IPS DF 4.7 (cell line): ENCODE data around the gene PDE5A.

Experiments
- DNase-seq: peaks from one replicate; pipeline ENCODE4 v3.0.0-alpha.2; 2013; ENCODE audit warnings: low spot score; ENCODE audit errors: extremely low read depth

The PDE5A gene

DNA sequence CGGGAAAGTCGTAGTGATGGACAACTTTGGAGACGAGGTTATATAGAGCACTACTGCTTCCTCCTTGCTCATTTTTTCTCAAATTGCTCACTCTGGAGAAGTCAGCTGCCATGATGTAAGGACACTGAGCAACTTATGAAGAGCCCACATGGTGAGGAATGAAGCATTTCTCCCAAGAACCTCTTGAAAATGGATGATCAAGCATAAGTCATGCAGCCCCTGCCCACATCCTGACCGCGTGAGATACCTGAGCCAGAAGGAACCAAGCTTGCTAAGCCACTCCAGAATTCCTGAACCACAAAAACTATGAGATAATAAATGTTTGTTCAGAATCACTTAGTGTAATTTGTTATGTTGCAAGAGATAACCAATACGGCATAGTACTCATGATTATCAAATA, 42.8 kb downstream of the PDE5A start:
- no peak for DNase-seq

DNA sequence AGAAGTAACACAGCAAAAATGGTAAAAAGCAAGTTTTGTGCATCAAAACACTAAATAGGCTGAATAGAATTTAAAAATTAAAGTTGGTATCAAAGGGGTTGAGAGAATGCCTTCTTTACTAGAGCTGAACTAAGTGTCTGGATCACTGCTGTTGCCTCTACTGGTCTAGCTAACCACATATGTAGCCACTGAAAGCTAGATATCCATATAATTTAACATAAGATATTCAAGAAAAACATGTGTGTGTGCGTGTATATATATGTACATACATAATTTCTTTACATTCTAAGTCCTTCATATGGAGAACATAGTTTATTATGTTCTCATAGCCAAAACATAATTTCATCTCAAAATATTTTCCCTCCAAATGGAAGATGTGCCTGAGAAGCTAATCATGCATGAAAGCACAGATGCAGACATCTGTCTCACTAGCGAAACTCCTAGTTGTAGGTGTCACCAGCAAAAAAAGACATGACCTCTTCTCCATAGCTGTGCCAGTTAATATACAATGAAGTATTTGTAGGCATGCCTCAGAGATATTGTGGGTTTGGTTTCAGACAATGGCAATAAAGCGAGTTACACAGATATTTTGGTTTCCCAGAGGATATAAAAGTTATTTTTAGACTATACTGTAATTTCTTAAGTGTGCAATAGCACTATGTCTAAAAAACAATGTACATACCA, 47.3 kb downstream of the PDE5A start:
- no peak for DNase-seq

DNA sequence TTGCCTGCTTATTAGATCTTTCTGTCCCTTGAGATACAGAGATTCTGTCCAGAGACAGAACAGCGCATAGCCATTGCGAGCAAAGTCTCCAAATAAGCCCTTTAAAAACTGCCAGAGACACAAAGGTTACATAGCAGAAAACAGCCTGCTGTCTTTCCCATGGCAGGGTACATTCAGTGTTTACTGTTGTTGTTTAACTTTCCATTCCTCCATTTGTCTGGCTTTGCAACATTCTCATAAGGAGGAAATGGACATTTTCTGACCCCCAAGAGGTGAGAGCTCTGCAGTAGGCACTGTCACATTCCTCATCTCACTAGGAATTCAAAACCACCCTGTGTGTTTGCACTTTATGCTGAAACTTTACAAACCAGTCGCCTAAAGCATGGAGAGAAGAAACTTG, 48.3 kb downstream of the PDE5A start:
- DNase-seq, result no peak

DNA sequence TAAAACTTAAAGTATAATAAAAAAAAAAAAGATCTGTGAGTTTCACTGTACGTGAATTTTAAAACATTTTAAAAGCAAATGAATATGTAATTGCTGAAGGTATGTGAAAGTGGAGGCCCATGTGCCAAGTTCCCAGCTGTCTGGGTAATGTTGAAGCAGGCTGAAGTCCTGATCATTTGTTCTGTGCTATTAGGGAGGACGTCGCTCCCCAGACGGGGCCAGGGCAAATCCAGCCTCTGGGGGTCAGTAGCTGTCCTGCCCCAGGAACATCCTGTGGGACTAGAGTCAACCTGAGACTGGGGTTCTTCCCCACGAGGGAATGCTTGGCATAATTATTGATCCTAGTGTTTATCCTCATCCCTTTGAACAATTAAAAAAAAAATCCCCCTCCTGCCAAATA, 48.8 kb downstream of the PDE5A start:
- DNase-seq, result no peak

DNA sequence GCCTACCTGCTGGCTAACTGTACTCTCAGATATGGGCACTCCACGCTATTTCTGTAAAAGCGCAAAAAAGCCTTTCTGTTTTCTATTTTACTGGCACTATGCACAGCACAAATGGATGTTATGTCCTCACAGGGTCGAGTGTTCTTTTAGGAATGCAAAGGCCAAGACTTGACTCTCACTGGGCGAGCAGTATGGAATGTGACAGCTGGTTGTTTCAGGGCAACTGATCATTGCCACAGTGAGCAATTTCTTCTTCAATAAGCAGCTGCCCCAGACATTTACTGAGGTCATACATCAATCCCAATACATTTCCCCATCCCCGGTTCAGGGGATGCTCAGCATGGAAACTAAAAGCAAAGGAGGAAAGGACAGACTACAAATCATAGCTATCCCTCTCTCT, 58.2 kb downstream of the PDE5A start:
- DNase-seq, result no peak

DNA sequence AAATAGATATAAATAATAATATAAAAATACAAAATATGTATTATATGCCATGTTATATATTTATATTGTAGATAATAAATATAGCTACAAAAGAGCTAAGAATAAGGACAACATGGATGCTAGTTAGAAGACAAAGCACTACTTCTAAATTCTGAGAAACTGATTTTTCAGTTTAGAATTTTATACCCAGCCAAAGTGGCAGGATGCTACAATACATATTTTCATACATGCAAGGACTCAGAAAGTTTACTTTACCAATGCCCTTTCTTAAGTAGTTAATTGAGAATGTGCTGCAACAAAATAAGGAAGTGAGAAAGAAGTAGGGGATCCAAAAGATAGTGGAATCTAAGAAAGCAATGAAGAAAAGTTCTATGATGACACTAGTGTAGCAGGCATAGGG, 64.5 kb downstream of the PDE5A start:
- no peak for DNase-seq

DNA sequence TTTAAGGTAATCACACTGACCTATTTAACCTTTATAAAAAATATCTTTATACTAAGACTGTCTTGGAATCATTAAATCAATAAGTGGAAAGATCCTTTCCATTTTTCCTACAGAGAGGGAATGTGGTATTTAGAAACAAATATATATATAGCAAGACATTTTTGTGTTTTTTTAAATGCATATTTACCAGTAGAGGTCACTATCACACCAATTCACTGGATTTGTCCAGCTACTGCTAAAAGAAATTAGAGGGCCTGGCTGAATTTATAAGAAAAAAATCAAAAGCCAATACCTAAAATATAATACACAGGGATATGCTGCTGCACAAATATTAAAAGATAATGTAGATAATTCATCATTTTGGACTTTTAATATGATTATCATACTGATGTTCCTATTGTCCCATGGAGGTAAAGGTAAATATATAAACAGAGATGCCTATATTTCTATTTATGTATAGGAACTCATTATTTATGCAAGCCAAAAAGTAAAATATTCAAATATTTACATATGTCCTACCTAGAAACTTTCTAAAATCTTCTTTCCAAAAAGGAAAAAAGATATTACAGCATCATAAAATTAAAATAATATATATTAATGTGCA, 69.5 kb downstream of the PDE5A start:
- peak; percentile 5 for DNase-seq

DNA sequence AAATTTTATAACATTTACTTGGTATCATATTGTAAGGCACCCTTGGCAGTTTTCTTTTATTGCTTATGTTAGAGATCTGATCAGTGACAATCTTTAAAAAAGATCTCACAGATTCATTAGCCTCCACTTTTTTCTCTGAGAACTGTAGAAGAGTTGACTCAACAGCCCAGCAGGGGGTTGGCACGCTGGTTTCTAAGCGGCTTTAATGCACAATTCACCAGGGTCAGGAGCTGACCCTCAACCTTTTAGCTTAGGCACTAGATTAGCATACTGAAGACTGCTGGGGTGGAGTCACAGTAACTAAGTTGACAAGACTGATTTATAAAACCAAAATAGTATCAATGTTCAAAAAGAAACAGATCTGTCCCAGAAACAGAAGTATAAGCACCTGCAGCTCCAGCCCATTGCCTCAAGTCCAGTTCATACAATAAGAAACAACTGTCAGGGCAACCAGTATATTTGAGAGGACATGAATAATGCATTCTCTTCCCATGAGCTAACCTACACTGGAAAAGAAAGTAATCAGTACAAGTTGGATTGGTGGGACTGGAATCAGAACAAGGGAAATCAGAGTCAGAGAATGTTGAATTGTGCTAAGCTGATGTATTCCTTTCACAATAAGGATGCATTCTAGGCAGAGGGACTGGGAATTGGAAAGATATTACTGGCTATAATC, 77.6 kb downstream of the PDE5A start:
- no peak for DNase-seq

DNA sequence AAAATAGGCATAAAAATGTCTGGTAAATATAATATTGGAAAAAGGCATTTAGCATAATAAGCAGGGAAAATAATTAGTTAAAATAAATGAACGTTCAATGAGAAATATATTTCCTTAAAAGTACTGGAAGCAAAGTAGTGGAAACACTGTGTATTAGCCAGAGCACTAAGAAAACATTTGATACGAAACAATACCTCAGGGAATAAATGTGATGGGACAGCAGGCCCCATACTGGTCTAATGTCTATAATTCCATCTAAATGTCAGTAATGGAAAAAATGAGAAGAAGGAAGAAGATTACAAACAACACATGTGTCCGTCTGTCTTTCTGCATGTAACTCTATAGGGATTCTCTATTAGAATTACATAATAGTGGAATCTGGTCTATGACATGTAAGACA, 79.0 kb downstream of the PDE5A start:
- no peak for DNase-seq

DNA sequence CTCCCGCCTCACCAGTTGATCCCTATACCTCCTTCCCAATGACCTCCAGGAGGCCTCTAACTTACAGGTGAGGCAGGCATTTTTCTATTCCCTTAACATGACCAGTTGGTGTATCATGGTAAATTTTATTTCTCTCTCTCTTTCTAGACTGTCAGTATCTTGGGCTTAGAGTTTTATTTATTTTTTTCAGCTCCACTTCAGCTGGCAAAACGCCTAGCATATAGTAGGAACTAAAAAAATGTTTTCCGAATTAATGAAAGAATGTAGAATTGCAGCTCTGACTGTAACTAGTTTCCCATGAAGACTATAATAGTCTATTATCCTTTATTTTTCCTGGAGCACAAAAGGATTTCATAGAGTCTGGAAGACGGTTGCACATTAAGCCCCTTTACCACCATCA, 84.8 kb downstream of the PDE5A start:
- DNase-seq, result no peak

DNA sequence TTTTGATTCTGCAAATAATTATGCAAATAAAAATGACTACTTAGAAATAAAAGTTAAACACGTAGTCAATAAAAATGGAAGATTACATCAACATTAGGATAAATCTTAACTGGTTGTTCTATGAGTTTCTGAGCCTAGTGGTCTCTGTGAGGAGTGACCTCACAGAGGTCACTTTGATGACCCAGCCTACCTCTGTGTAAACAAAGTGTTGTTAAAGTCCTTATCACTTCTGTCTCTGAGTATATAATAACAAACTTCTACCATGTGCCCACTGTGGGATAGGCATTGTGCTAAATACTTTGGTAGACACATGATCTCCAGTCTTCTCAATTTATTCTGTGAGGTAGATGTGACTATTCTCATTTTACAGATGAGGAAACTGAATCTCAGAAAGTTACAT, 85.4 kb downstream of the PDE5A start:
- no peak for DNase-seq

DNA sequence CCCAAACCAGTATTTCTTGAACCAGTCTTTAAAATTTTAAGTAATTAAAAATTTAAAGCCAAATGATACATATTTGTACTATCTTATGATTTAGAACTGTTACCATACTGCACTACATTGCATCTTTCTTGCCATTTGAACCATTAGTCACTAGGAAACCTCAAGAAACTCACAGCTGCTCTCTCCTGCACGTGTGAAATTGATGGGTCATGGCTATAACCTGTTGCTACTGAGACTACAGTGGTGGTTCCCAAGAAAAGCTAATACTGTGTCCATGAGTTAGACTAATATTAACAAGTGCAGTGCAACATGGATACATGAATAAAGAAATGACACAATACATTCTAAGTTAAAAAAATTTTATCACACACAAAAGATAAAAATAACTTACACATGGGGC, 88.4 kb downstream of the PDE5A start:
- DNase-seq, result no peak

DNA sequence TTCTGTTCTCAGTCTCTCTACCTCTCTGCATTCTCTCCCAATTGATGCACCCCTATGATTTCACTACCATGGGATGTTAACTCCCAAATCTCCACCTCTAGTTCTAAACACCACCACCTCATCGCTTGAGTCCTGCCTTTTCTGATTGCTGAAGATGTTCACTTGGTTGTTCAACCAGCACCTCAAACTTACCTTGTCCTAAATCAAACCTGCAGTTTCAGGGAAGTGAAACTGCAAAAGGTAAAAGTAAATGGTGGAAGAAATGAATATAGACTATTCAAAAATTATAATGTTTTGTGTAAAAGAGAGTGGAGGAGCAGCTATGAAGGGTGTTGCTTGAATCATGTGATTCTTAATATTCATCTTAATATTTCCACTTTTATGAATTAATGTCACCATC, 91.0 kb downstream of the PDE5A start:
- no peak for DNase-seq

DNA sequence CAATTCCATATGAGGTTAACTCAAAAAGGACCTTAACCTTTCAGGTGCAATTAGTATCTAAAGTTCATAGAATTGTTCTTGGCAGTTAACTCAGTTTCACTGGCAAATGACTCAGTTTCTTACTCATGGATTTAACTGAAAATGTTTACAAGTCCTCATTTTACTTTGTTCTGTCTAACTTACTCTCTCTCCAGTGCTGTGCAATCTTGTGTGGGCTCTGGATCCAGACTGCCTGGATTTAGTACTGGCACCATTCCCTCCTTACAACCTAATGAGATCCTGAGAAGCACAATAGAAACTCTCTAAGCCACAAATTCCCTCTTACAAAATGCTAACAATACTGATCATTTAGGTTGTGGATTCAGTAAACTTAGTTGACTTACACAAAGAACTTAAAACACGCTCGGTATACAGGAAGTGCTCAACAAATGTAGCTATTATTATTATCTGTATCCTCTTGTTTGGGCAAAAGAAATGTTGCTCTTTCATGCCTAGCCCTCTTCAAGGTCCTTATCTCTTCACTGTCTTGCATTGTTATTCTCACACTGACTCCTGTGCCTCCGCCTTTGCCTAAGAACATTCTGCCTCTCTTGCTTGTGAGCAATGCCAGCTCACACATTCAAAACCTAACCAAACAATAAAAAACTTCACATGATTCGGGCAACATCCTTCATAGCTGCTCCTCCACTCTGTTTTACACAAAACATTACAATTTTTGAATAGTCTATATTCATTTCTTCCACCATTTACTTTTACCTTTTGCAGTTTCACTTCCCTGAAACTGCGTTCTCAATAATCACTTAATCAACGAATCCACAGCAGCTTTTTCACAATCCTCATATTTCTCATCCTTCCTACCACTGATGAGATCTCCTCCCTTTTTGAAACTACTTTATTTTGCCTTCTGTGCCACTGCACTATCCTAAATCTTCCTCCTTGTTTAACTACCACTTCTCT, 91.8 kb downstream of the PDE5A start:
- DNase-seq, result no peak

DNA sequence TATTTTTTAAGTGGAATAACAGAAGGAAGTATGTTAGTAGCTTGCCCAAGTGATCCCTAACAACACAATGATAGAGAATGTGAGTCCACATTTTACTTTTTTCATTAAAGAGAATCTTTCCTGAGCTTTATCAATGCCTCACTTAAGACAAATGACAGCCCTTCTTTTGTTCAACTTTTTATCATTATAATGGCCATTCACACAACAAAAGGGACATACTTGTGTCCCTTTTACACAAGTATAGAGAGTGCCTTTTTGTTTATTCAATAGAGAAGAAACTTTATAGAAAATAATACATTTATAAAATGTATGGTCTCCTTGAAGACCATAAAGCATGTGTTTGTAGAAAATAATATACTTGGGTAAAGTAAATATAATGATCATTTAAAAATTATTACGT, 96.3 kb downstream of the PDE5A start:
- no peak for DNase-seq

DNA sequence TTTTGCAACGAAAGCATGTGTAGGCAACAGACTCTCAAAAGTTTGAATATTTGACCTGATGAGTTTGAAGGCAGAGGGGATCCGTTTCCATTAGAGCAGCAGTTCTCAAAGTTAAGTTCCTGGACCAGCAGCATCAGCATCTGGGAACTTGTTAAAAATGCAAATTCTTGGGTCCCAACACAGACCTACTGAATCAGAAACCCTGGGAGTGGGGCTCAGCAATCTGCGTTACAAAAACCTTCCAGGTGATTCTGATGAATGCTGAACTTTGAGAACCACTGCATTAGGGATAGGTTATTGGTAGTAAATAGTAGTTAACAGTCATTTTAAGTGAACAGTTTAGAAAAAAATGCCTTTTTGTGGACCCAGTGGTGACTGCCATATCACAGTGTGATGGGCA, 98.8 kb downstream of the PDE5A start:
- no peak for DNase-seq

DNA sequence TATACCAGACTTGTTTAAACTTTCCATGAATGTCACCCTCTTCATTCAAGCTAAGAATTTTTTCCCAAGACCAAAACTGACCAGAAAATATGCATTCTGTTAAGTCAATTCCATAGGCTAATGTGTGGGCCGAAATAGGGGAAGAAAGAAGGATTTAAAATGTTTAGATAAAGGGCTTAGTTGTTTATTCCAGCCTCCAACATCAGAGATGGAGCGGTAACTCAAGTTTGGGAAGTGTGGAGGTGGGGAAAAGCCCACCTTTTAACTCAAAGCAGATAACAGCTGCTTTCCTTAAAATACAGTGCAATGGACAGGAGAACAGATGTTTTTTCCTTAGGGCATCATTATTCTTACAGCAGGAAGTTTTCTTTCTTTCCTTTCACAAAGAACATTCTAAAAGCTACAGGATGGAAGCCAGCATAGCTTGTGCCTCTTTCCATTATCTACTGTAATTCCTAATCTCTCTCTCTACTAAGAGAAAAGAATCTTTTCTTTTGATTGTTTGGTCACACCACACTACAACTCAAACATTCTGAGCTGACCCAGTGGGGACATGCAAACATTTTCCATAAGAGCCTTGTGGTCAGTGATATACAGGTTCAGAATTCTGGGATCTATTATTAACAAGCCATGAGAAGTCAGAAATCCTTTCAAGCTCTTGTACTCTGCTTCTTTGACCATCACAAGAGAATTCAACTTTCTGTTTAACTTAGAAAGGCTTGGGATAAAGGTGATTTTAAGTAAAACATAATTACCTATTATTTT, 101.6 kb downstream of the PDE5A start:
- no peak for DNase-seq

DNA sequence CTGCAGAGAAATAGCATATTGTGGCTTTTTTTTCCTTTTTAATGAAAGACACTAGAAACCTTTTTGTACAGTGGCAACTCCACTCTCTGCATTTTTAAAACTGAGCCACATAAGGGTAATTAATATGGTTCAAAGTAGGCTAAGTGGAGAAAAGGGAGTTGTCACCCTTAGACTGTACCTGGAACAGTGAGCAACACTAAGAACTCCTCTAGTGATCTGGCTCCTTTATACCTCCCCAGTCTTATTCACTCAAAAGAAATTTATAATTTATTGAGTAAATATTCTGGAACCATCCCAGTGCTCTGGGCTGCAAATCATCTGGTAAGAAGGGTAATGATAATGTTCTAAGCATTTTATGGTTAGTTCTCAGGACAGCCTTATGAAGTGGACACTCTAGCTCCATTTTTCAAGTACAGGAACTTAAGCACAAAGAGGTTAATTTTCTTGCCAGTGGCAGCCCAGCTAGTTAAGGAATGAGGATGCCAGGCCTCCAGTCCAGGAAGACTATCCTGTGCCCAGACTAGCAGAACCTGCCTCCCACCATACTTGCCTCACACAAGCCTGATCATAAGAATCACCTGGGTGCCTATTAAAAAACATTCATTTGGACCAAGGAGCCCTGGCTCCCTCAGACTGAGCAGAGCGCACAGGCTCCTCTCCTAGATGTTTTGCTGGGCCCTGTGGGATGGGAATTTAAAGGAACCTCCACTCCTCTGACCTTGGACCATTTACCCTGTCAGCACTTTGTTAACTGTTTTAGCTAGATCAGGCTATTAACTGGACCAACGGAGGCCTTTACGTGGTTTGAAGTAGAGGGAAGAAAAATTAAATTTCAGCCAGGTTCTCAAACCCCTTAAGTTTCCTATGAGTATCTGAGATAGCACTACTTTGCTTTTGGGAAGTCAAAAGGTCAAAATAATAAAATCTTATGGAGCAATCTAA, 102.6 kb downstream of the PDE5A start:
- DNase-seq, result no peak

DNA sequence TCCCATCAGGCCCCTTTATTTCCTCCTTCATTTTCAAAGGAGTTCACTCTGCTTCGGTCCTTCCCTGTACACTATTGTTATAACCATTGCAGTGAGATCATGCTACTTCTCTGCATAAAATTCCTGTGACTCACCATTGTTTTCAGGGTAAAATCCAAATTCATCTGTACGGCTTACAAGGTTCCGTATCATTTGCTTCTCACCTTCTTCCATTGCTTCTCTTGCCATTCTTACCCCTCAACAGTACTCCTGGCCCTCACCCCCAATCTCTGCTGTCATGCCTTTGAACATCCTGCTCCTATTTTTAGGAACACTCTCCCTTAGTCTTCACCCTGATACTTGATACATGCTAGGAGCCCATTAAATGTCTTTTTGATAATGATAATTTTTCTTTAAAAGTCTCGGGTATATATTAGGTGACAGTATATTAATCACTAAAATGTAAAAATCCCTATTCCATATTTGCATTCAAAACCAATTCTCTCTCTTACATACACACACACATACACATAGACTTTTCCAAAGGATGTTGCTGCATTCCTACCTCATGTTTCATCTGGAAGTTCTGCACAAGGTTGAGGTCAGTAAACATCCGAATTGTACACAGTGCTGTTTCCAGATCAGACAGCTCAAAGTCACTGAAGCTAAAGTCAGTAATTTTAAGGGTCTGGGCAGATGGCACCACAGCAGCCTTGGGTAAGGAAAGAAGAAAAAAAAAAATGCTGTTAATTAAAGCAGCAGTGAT, 103.4 kb downstream of the PDE5A start:
- no peak for DNase-seq
